Breast epithelium (tissue), 4 donors: ENCODE measurements around the gene DSG1. TPM values are rescaled to one million over a fixed set of nuclear protein-coding genes. Genes with fewer than 3 reads are reported as not detected.

Experiments used
- DNase-seq, 2 donors: peaks; one replicate each; pipeline ENCODE4 v3.0.0-alpha.2; 2019; ENCODE audit warnings: low spot score in 2 of 2
- H3K27ac ChIP-seq, 2 donors: fragments of 200-600 bp; sonication (generic) in 1 of 2; one replicate each; pipeline ENCODE4 v1.5.1; 2016 to 2019; ENCODE audit warnings: mild to moderate bottlenecking in 1 of 2
- H3K27me3 ChIP-seq, 2 donors: fragments of 200-600 bp; sonication (generic) in 1 of 2; one replicate each; pipeline versions ENCODE4 v1.5.1 to v1.6.0; 2017 to 2019; ENCODE audit warnings: control low read depth in 1 of 2, mild to moderate bottlenecking in 1 of 2
- H3K36me3 ChIP-seq: fragments of 200-600 bp; one replicate; pipeline ENCODE4 v1.5.1; 2019
- H3K4me1 ChIP-seq, 2 donors: fragments of 200-600 bp; sonication (generic); one replicate each; pipeline ENCODE4 v1.5.1; 2016 to 2019; ENCODE audit warnings: control low read depth in 1 of 2
- H3K4me3 ChIP-seq, 3 donors: fragments of 200-600 bp; sonication (generic); 1 replicate in 2 of 3; 2 replicates in 1 of 3; pipeline ENCODE4 v1.5.1; 2016 to 2019; ENCODE audit warnings: mild to moderate bottlenecking in 3 of 3, moderate library complexity in 2 of 3
- H3K9me3 ChIP-seq, 2 donors: fragments of 200-600 bp; sonication (generic) in 1 of 2; one replicate each; pipeline ENCODE4 v1.5.1; 2016 to 2019; ENCODE audit warnings: control low read depth in 1 of 2
- CTCF ChIP-seq, 3 donors: fragments of 450-650 bp; IDR thresholded peaks; one replicate each; pipeline ENCODE4 v1.5.1; 2016 to 2017; ENCODE audit warnings: antibody characterized with exemption in 3 of 3, mild to moderate bottlenecking in 3 of 3, moderate library complexity in 3 of 3
- POLR2A ChIP-seq: fragments of 450-650 bp; IDR thresholded peaks from one replicate; pipeline ENCODE4 v1.6.1; 2016; ENCODE audit warnings: antibody characterized with exemption, mild to moderate bottlenecking, moderate library complexity
- POLR2AphosphoS5 ChIP-seq, 3 donors: sonication (generic); formaldehyde crosslinking; IDR thresholded peaks; one replicate each; pipeline ENCODE4 v1.6.1; 2017; ENCODE audit warnings: antibody characterized with exemption in 3 of 3
- intact Hi-C: fragments of 100-400 bp; cut with DNase I; formaldehyde crosslinking; loops from one replicate; pipeline ENCODE4 v1.15.1; 2023; ENCODE audit warnings: low total_unique reads
- total RNA-seq, 3 donors: library from RNA; depleted of rRNA; stranded (reverse); fragments of >200 nt; gene quantifications; one replicate each; pipeline ENCODE4 v1.1.0, GENCODE V29; 2016

Gene DSG1
- total RNA-seq, 3 donors from 2014 or later: 2.6 to 22.2 TPM; not detected in 1

- no peak for TF ChIP-seq POLR2AphosphoS5 (IDR thresholded peaks at IDR 0.05)
- no peak for TF ChIP-seq POLR2A
- no peak for TF ChIP-seq CTCF (IDR thresholded peaks at IDR 0.05)
- Histone ChIP-seq H3K4me3 (no peak overlapping the region), H3K4me1 (no peaks in the 10 kb centered on the region), H3K9me3 (no peaks in the 10 kb centered on the region), H3K36me3 (no peaks in the 10 kb centered on the region), H3K27me3 (no peaks in the 10 kb centered on the region), H3K27ac (no peak overlapping the region)
- intact Hi-C loops: no loop called here
- DNase-seq: no peak
Measured at GRCh38 chr18:31291688-31292087, 26.3 kb upstream of the DSG1 start.

GRCh38 chr18:31294199-31294747 lies 23.7 kb upstream of the DSG1 start:
- Histone ChIP-seq H3K36me3 (no peaks in the 10 kb centered on the region), H3K4me3 (no peak overlapping the region), H3K27me3 (no peaks in the 10 kb centered on the region), H3K4me1 (no peaks in the 10 kb centered on the region), H3K9me3 (no peaks in the 10 kb centered on the region), H3K27ac (no peak overlapping the region)
- intact Hi-C loops: no loop called here
- no peak for DNase-seq
- TF ChIP-seq POLR2A (no peak), CTCF (IDR thresholded peaks at IDR 0.05) (no peak), POLR2AphosphoS5 (IDR thresholded peaks at IDR 0.05) (no peak)

- H3K27me3 ChIP-seq: no peaks in the 10 kb centered on the region
- H3K27ac ChIP-seq: no peak overlapping the region
- no peak for TF ChIP-seq POLR2A
- TF ChIP-seq POLR2AphosphoS5 (IDR thresholded peaks at IDR 0.05): no peak
- no peak for TF ChIP-seq CTCF (IDR thresholded peaks at IDR 0.05)
- H3K36me3 ChIP-seq: no peaks in the 10 kb centered on the region
- intact Hi-C loops: no loop called here
- no peak for DNase-seq
- H3K4me3 ChIP-seq: no peak overlapping the region
- H3K9me3 ChIP-seq: no peaks in the 10 kb centered on the region
- H3K4me1 ChIP-seq: no peaks in the 10 kb centered on the region
Measured at GRCh38 chr18:31297248-31297647, 20.7 kb upstream of the DSG1 start.

- Histone ChIP-seq H3K27ac (no peak overlapping the region), H3K9me3 (no peaks in the 10 kb centered on the region), H3K4me1 (no peaks in the 10 kb centered on the region), H3K27me3 (no peaks in the 10 kb centered on the region), H3K36me3 (no peaks in the 10 kb centered on the region), H3K4me3 (no peak overlapping the region)
- intact Hi-C loops: no loop called here
- DNase-seq: no peak
- TF ChIP-seq CTCF (IDR thresholded peaks at IDR 0.05) (no peak), POLR2AphosphoS5 (IDR thresholded peaks at IDR 0.05) (no peak), POLR2A (no peak)
Measured at GRCh38 chr18:31301201-31301655, 16.7 kb upstream of the DSG1 start.

- no peak for TF ChIP-seq POLR2AphosphoS5 (IDR thresholded peaks at IDR 0.05)
- no peak for TF ChIP-seq CTCF (IDR thresholded peaks at IDR 0.05)
- TF ChIP-seq POLR2A: no peak
- intact Hi-C loops: no loop called here
- no peak overlapping the region for H3K27ac ChIP-seq
- no peak overlapping the region for H3K4me3 ChIP-seq
- no peaks in the 10 kb centered on the region for H3K27me3 ChIP-seq
- no peaks in the 10 kb centered on the region for H3K4me1 ChIP-seq
- no peaks in the 10 kb centered on the region for H3K9me3 ChIP-seq
- no peak for DNase-seq
- no peaks in the 10 kb centered on the region for H3K36me3 ChIP-seq
Measured at GRCh38 chr18:31302991-31303390, 15.0 kb upstream of the DSG1 start.
